ENCODE data around the gene LCP2. TPM values are rescaled to one million over a fixed set of nuclear protein-coding genes. Genes with fewer than 3 reads are reported as not detected.

LCP2 gene
- total RNA-seq, 1 experiment from 2014 or later, result not detected

- Histone ChIP-seq H2BK120ac (ENCODE audit: low read depth, low read length, poor library complexity, severe bottlenecking) (no peak overlapping the region), H3K79me1 (ENCODE audit: insufficient read depth, low read depth, low read length, poor library complexity, severe bottlenecking) (no peaks in the 10 kb centered on the region), H3K27me3 (ENCODE audit: insufficient read depth, low read length) (no peaks in the 10 kb centered on the region), H3T11ph (ENCODE audit: low read length) (no peak overlapping the region), H2BK20ac (ENCODE audit: low read depth, low read length, poor library complexity, severe bottlenecking) (no peak overlapping the region), H2BK15ac (ENCODE audit: low read depth, low read length) (no peak overlapping the region), H4K91ac (ENCODE audit: insufficient read length, low read depth, low read length) (no peak overlapping the region), H3K56ac (ENCODE audit: insufficient read length, low read depth, low read length) (no peak overlapping the region), H3K4me1 (ENCODE audit: insufficient read depth, low read length) (peaks cover 6% of the 10 kb centered on the region; the same call in 1 of the 2 replicates), H3K18ac (ENCODE audit: insufficient read length, low read depth, low read length) (no peak overlapping the region), H3K79me2 (ENCODE audit: insufficient read depth, low read length) (no peaks in the 10 kb centered on the region), H3K23ac (ENCODE audit: insufficient read length, low read depth, low read length) (no peak overlapping the region), H2AFZ (ENCODE audit: low read length) (no peak overlapping the region), H4K8ac (replicated peaks; ENCODE audit: insufficient read length, low read depth, low read length) (no peak overlapping the region), H3K9me3 (ENCODE audit: control insufficient read depth, low read depth, low read length) (no peaks in the 10 kb centered on the region), H3K14ac (ENCODE audit: insufficient read depth, low read length) (no peak overlapping the region), H2BK12ac (ENCODE audit: insufficient read length, low read depth, low read length) (no peak overlapping the region), H3K27ac (ENCODE audit: insufficient read length, low read depth, low read length) (no peak overlapping the region), H2AK5ac (ENCODE audit: insufficient read length, low read length) (no peak overlapping the region), H3K4ac (ENCODE audit: low read depth, low read length) (no peak overlapping the region), H3K4me2 (ENCODE audit: insufficient read depth, insufficient read length, low read length) (no peak overlapping the region), H4K5ac (ENCODE audit: insufficient read length, low read depth, low read length) (no peak overlapping the region), H2BK5ac (ENCODE audit: insufficient read length, low read length) (no peak overlapping the region), H3K9ac (ENCODE audit: extremely low read depth, insufficient read length, low read length) (no peak overlapping the region), H3K23me2 (ENCODE audit: insufficient read length, low read depth, low read length, poor library complexity, severe bottlenecking) (no peaks in the 10 kb centered on the region), H4K20me1 (ENCODE audit: control insufficient read depth, insufficient read depth, insufficient read length) (no peaks in the 10 kb centered on the region)
- Mint-ChIP-seq H3K9me3 (no peaks in the 10 kb centered on the region), H3K27ac (no peak overlapping the region; a peak in 1 of 7 replicates), H3K4me3 (no peak overlapping the region), H3K4me1 (peaks cover 47 to 54% of the 10 kb centered on the region in 2 experiments), H3K36me3 (ENCODE audit: insufficient read depth in 1 of 3, low read depth in 3 of 3) (no peaks in the 10 kb centered on the region), H3K27me3 (ENCODE audit: low read depth) (no peaks in the 10 kb centered on the region; the same call in 1 of the 2 replicates)
- no peak for TF ChIP-seq CTCF (conservative IDR thresholded peaks at IDR 0.05)
- WGBS (ENCODE audit: extremely low coverage, insufficient read length, low lambda C conversion rate), result no CpG with 5 or more reads among the region's 4 CpGs
- DNase-seq, result no peak
These were observed 40.2 kb downstream of the LCP2 start for GRCh38 chr5:170257370-170257769.

Measured in H9 (cell line).